Activated CD4-positive, alpha-beta T cell treated with anti-CD3 and anti-CD28 coated beads, Interleukin-2, Interleukin-4, amounts not matched to agents 100 ng/mL and 50 ng/mL, durations not matched to agents 16 hours and 8 hours (primary cell): ENCODE measurements around the gene HIGD1A.
A peak's percentile ranks its signal among the peaks of the same experiment; 100 is the strongest.
"Not testable (repeated sequence)": the region's sequence is repeated elsewhere in the genome, so short reads cannot be mapped to it uniquely, and the experiment has no call there.

Experiments
- DNase-seq: peaks from one replicate; pipeline ENCODE4 v3.0.0-alpha.2; 2020; ENCODE audit warnings: low spot score

The HIGD1A gene

DNA sequence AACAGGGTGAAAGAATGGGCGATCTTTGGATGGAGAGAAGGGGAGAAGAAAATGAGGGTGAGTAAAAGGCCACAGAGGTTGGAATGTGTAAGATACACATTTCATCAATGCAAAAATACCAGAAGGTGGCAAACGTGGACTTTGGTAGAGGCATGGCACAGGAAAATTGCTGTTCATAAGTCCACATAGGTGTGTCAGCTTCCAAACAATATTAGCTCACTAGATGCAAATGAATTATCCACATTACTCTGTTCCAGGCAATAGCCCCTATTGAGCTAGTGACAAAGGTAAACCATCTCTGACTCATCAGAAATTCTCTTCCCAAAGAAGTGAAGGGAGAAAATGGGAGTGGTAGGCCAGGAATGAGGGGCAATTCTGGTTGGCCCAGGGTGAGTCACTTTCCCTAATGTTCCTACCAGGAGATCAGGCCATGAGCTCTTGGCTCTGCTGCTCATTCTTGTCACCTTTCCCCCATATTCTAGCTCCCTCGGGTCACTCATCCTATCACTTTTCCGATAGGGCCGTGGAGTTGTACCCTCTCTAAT is 24.9 kb upstream of the HIGD1A start:
- no peak for DNase-seq

DNA sequence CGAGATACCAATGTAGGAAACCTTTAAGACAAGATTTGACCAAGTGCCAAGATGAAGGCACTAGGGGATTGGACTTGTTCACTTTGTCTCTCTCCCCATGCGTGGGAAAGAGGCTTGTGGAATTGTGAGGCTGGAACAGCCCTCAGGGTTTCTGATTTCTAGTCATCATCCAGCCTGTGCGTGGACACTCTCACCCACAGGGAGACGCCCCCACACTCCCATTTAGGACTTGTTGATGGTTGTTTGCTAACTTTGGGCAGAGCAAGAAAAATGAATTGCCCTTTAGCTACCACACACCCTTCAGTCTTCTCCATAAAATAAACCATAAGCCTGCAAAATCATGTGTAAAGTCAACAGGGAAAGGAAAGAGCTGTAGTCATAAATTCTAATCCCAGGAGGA is 23.4 kb upstream of the HIGD1A start:
- no peak for DNase-seq

DNA sequence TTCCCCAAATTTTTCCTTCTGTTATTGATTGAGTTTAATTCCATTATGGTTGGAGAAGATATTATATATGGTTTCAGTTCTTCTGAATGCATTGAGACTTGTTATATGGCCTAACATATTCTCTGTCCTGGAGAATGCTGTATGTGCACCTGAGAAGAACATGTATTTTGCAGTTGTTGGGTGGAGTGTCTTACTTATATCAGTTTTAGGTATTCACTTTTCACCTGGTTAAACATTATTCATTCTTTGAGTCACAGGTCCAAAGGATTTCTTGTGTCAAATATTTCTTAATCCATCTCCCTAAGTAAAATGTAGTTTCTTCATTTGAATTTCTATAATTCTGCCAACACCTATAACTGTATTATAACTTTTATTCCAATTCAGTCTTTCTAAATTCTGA is 22.7 kb upstream of the HIGD1A start:
- no peak for DNase-seq

DNA sequence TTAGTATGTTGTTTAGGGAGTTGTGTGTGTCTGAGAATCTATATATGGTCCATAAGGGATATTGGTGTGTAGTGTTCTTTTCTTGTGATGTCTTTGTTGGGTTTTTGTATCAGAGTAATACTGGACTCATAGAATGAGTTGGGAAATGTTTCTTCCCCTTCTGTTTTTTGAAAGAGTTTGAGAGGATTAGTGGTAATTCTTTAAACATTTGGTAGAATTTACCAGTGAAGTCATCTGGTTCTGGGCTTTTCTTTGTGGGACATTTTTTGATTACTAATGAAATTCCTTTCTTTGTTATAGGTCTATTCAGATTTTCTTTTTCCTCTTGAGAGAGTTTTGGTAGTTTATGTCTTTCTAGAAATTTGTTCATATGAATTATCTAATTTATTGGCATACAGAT is 21.9 kb upstream of the HIGD1A start:
- no peak for DNase-seq

DNA sequence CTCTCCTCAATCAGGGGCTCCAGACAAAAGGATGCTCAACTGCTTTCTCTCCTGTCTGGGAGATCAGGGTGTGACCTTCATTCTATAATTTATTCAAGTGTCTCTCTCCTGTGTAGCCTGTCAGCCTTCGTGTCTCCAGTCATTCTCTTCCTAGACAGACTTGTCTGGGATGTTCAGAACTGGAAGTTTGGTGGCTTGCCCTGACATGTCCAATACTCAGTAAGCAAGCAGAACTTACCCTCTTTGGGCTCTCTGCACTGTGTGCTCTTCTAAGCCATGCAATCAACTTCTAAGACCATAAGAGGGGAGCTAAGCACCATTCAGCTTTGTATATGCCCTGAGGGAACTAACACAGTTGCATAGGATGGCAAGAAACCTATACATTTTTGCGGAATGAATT is 19.1 kb upstream of the HIGD1A start:
- DNase-seq: no peak

DNA sequence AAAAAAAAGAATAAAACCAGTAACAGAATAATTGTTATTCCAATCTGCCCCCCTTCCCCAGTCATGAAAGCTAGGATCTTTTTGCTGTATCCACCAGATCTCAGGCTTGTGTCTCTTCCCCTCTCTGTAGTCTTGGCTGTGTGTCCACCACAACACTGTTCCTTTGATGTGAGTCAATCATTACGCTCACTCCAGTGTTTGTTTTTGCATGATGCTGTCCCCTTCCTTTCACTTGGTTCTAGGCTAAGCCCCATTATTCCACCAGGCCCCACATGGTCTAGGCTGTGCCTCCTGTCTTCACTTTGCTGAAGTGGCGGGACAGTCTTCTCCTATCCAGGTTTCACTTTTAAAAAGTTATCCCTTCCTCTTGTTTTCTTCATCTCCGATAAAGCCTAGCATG is 18.5 kb upstream of the HIGD1A start:
- no peak for DNase-seq

DNA sequence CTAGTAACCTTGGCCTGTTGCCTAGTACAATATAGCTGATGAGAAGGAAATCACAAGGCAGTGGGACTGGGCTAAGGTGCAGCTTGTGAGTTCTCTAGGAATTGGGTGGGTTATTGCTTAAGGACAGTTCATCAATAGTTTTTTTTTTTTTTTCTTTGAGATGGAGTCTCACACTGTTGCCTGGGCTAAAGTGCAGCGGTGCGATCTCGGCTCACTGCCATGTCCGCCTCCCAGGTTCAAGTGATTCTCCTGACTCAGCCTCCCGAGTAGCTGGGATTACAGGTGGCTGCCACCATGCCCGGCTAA is 16.4 kb upstream of the HIGD1A start:
- no peak for DNase-seq

DNA sequence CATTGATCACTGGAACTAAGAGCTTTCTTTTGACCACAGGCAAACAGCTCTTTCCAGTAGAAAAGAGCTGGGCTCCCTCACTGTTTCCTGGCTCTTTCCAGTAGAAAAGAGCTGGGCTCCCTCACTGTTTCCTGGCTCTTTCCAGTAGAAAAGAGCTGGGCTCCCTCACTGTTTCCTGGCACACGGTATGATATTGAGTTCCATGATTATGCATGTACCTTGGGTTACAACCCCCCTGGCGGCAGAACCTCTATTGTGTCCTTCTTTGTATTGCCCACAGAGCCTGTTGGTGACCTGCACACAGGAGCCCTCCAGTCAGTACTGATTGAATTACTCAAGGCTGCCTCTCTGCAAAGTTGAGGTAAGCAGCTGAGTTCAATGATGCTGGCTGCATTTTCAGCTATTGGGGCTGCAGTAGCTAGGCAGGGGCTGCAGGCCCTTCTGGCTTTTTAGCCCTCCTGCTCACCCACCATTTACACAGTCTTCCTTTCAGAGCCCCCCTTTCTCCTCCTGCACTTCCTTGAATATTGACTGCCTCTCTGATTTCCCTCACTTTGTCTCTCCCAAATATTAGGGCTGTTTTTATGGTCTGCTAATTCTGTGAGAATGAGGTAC is 15.2 kb upstream of the HIGD1A start:
- no peak for DNase-seq

DNA sequence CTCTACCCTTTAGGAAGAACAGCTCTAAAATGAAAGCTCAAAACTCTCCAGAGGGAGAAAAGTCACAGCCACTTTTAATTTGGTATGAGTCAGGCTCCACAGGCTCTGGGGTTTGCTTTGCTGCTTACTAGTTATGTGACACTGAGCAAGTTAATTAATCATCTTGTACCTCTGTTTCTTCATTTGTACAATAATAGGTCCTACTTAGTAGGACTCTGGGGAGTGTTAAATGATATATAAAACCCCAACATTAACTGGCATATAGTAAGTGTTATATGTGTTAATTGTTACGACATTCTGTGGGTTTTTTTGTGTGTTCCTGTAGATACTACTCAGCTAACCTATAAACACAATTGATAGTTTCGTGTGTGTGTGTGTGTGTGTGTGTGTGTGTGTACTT is 11.5 kb upstream of the HIGD1A start:
- no peak for DNase-seq

DNA sequence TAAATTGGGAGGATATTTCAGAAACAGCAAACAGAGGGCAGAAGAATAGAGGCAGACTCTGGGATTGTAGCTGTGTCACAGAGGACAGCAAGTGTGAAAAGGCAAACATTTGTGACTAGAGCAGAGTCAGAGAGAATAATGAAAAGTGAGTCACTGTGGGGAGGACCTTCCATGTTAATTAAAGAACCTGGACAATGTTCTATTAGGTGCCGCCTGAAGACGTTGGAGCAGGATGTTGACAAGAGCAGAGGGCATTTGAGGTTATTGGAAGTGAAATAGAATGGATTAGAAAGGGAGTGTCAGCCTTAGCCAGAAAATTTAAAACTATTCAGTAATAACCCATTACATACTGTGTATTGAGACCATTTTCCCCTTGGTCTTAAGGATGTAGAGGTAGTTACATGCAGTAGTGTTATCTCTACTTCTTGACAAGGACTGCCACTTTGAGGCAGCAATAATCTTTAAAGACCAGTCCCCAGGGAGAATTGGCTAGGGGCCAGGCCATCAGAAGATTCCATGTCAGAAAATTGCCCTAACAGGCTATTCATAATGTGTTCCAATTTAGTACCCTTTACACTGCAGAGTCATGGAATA is 10.7 kb upstream of the HIGD1A start:
- DNase-seq: no peak

DNA sequence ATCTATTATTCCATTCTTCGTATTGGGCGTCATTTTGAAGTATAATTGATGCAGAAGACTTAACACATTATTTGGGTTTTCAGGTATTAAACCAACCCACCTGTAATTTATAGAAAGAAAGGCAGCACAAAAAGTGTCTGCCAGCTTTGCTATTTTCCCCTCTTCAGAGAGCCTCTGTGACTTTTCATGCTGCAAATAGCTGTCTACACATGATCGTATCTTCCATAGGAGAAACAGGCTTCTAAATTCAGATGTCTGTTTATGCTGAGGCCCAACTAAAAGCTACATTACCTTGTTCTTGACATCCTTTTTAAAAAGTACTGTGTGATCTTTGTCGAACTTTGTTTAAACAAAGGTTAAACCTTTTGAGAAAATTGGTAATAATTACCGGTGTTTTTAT is 10.0 kb upstream of the HIGD1A start:
- DNase-seq: no peak

DNA sequence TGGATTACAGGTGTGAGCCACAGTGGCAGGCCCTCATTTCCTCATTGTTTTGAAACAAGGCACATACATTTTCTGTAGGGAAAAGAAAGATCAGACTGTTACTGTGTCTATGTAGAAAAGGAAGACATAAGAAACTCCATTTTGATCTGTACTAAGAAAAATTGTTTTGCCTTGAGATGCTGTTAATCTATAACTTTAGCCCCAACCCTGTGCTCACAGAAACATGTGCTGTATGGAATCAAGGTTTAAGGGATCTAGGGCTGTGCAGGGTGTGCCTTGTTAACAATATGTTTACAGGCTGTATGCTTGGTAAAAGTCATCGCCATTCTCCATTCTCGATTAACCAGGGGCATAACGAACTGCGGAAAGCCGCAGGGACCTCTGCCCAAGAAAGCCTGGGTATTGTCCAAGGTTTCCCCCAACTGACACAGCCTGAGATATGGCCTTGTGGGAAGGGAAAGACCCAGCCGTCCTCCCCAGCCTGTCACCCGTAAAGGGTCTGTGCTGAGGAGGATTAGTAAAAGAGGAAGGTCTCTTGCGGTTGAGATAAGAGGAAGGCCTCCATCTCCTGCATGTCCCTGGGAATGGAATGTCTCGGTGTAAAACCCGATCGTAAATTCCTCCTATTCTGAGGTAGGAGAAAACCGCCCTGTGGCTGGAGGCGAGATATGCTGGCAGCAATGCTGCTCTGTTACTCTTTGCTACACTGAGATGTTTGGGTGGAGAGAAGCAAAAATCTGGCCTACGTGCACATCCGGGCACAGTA is 7.0 kb upstream of the HIGD1A start:
- DNase-seq: not testable (repeated sequence)

DNA sequence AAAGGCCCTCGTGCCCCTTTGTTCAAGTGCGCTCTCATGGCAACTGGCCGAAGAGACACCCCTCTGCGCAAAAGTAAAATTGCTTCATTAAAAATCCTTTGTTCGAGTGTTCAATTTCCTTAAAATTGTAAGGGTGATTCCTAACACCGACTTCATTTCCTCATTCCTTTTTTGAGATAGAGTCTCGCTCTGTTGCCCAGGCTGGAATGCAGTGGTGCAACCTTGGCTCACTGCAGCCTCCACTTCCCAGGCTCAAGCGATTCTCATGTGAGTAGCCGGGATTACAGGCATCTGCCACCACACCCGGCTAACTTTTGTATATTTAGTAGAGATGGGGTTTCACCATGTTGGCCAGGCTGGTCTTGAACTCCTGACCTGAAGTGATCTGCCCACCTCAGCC is 6.4 kb upstream of the HIGD1A start:
- not testable (repeated sequence) for DNase-seq

DNA sequence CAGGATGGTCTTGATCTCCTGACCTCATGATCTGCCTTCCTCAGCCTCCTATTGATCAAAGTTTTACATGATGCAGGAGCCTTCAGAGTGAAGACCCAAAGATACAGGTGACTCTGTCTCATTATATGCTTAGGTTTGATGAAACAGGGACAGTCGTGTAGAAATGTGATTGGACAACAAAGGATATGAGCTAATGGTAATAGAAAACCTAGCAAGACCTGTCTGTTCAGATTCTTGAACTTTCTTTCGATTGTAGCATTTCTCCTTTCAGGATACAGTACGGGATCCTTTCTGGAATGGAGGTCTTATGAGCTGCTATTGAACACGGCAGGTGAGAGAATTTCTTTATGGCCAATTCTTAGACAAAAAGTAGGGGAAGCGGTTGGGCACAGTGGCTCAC is 4.9 kb upstream of the HIGD1A start, which contains the start of gene ACKR2:
Gene ACKR2, plus strand, starts transcription at position 244 of the 400 bp plus-strand sequence. CDS start 55,058 bp downstream, outside the sequence.
- DNase-seq: no peak

DNA sequence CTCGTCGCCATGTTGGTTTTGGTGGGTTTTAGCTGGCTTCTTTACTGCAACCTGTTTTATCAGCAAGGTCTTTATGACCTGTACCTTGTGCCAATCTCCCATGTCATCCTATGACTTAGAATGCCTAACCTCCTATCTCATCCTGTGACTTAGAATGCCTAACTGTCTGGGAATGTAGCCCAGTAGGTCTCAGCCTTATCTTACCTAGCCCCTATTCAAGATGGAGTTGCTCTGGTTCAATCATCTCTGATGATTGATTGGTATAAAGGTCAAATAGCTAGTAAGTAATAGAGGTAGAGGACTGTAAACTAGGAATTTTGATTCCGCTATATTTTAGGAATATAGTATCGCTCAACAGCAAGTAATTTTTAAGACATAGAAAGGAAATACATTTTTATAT is 3.6 kb upstream of the HIGD1A start:
- DNase-seq: no peak

DNA sequence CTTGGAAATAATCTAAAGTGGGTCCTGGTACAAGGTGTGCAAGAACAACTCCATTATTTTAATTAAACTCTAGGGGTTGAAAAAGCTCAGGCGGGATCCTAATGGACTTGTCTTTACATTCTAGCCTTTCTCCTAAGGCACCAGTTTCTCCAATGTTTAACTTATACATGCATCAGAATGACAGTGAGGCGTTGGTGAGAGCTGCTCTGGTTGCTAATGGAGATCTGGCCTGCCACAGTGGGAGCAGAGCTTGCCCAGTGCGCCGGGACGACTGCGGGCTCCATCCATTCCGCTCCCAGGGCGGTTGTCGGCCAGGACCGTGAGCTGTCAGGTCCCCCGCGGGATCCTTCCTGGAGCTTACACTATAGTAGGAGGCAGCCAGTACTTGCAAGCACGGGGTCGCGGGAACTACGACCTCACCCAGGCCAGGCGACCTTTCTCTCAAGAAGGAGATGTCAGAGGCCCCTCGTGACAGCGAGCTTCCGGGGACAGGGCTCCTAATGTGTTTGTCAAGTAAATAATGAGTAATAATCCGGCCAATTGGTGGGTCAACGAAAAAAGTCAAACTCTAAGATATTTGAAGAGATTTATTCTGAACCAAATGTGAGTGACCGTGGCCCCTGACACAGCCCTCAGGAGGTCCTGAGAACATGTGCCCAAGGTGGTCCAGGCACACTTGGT is 991 bp upstream of the HIGD1A start:
- DNase-seq: no peak

DNA sequence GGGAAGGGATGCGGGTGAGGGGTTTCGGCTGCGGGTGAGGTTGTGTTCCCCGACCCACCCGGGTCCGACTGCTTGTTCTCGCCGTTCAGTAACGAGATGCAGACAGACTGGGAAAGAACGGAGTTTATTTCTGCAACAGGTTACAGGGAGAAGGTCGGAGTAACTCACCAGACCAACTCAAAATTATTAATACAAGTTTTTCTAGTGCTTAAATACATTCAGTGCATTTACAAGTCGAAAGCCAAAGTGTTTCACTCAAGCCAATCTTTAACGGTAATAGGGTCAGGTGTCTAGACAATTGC is 492 bp upstream of the HIGD1A start:
- no peak for DNase-seq

DNA sequence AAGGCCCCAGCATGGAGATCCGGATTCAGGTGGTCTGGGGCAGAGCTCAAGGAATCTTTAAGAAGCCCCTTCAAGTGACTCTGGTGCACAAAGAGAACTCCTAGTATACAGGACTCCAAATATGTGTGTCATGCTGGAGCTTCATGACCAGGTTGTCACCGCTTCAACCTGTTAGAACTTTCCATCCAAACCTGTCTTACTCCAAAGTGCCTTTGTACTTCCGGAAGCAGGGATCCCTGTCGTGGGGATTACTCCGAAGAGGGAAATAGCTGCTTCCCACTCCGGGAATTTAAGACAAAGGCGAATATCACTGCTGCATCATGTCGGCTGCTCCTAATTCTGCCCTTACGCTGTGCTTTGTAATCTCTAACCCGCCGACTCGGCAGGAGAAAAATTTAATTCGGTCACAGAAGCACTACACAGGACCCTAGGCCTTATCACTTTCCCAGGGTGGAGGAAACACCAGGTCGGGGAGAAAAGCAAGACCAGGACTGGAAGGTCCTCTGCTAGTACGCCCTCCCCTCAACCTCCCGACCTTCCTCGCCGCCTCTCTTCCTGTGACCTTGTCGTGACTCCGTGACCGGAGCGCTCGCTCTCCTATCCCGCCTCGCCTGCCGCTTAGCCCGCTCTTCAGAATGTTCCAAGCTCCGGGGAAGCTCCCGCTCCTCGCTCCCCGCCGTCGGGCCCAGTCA is 730 bp downstream of the HIGD1A start:
- peak; percentile 43 for DNase-seq

DNA sequence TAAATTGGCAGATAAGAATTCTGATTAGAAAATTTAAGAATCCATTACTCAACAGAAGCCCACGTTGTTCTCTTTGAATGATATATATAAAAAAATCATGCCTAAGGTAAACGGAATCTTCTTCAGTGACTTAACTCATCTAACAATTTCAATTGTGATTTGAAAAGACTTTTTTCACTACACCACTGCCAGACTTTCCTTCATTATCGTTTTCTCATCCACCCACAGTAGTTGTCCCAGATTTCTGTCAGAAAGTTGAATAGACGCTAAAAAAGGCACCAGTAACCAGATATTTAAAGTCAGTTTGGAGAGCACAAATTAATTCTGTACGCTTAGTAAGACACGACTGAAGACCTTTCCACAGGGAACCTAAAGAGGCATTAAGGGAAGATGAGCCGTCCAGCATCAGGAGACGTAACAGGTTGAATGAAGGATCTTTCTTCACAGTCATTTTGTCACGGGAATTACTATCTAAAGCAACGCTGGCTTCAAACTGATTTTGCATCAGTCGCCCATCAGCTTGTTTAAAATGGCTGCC is 1.3 kb downstream of the HIGD1A start:
- DNase-seq: no peak

DNA sequence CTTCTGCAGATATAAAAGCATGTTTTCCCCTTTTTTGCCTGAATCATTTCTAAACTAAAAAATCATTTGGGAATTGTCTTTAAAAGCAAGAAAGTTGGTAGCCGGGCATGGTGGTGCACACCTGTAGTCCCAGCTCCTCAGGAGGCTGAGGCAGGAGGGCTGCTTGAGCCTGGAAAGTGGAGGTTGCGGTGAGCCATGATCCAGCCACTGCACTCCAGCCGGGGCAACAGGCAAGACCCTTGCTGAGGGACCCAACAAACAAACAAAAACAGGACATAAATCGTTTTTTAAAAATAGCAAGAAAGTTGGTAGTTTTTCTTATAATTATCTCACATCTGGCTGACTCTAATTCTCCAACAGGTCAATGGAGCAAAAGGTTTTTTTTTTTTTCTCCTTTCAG is 2.5 kb downstream of the HIGD1A start:
- DNase-seq: no peak

DNA sequence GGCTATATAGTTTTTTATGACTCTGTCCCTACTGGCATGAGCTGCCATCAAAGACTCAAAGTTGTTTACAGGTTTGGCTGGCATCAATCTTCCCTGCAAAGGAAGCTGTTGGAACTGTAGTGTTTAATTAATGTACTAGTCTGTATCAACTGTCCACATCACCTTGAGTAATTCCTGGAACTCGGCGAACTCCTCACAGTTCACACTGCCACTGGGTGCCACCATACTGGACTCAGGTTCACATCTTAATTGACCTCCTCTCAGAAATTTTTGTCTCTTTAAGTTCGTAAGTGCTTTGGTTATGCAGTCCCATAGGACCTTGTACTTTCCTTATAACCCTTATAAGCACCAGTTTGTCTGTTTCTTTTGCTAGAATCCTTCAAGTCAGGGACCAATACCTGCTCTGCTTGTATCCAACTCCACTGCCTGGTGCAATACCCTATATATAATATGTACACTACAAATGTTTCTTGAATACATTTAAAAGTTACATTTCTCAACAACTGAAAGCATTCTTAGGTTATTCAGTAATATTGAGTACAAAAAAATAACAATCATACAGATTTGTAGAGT is 3.2 kb downstream of the HIGD1A start:
- DNase-seq: no peak

DNA sequence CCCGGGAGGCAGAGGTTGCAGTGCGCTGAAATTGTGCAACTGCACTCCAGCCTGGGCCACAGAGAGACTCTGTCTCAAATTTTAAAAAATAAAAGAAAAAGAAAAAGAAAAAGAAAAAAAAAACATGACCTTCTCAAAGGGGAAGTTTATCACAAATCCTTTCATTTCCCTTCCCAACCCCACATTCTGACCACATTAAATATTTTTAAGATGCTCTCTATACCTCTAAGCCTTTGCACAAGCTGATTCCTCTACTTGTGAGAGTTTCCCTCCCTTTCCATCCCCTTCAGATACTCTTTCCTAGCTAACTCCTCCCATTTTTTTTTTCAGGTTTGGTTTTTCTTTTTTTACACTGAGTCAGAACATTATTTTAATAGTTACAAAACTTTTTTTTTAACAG is 4.0 kb downstream of the HIGD1A start:
- no peak for DNase-seq
